ENCODE data around the gene EXT2.

EXT2 gene

GRCh38 chr11:44136176-44136945 lies 40.9 kb downstream of the EXT2 start:
- DNase-seq = no peak

GRCh38 chr11:44137057-44137456 lies 41.6 kb downstream of the EXT2 start:
- no peak for DNase-seq

GRCh38 chr11:44138286-44138685 lies 42.8 kb downstream of the EXT2 start:
- DNase-seq = no peak

GRCh38 chr11:44138980-44139379 lies 43.5 kb downstream of the EXT2 start:
- no peak for DNase-seq

GRCh38 chr11:44139565-44140330 lies 44.3 kb downstream of the EXT2 start:
- no peak for DNase-seq

GRCh38 chr11:44140372-44140771 lies 44.9 kb downstream of the EXT2 start:
- DNase-seq = no peak

GRCh38 chr11:44140805-44141204 lies 45.3 kb downstream of the EXT2 start:
- DNase-seq = no peak

GRCh38 chr11:44143987-44144909 lies 48.8 kb downstream of the EXT2 start:
- DNase-seq = no peak

- DNase-seq = no peak
These were observed 49.7 kb downstream of the EXT2 start for GRCh38 chr11:44145011-44145775.

- no peak for DNase-seq
These were observed 51.5 kb downstream of the EXT2 start for GRCh38 chr11:44146931-44147330.

- DNase-seq = no peak
These were observed 52.3 kb downstream of the EXT2 start for GRCh38 chr11:44147751-44148150.

GRCh38 chr11:44149651-44150050 lies 54.2 kb downstream of the EXT2 start:
- no peak for DNase-seq

GRCh38 chr11:44150401-44150800 lies 54.9 kb downstream of the EXT2 start:
- DNase-seq = no peak

- no peak for DNase-seq
These were observed 61.5 kb downstream of the EXT2 start for GRCh38 chr11:44157019-44157418.

GRCh38 chr11:44158384-44158783 lies 62.9 kb downstream of the EXT2 start:
- no peak for DNase-seq

- no peak for DNase-seq
These were observed 64.6 kb downstream of the EXT2 start for GRCh38 chr11:44159848-44160721.

- no peak for DNase-seq
These were observed 66.5 kb downstream of the EXT2 start for GRCh38 chr11:44162004-44162403.

GRCh38 chr11:44162662-44163061 lies 67.2 kb downstream of the EXT2 start:
- DNase-seq = no peak

- DNase-seq = no peak
These were observed 70.0 kb downstream of the EXT2 start for GRCh38 chr11:44165432-44165831.

- DNase-seq = no peak
These were observed 71.6 kb downstream of the EXT2 start for GRCh38 chr11:44167046-44167445.

- DNase-seq = no peak
These were observed 76.0 kb downstream of the EXT2 start for GRCh38 chr11:44171518-44171917.
